ENCODE measurements around the gene CFAP251. TPM values are rescaled to one million over a fixed set of nuclear protein-coding genes. Genes with fewer than 3 reads are reported as not detected.

CFAP251 gene
- 0.85 to 1.7 TPM (median 0.95 TPM) in 5 replicates for total RNA-seq (2022; extraction: Qiagen RNA extraction; ENCODE audit: low read depth)

GRCh38 chr12:121917950-121918678 is at the start of gene CFAP251:
Gene CFAP251, plus strand, starts transcription at chr12:121918592. Its CDS starts 2,714 bp downstream, at chr12:121921306.

GRCh38 chr12:121888478-121889273 is 29.7 kb upstream of the CFAP251 start, which contains the start of gene PSMD9:
Gene PSMD9, plus strand, starts transcription at chr12:121888790. Its CDS starts 67 bp downstream, at chr12:121888857.

GRCh38 chr12:122021822-122022392 is 103.5 kb downstream of the CFAP251 start, which contains the start of gene BCL7A:
Gene BCL7A, plus strand, starts transcription at chr12:122021884. Its CDS starts 208 bp downstream, at chr12:122022092.

Other genes starting within 250 kb of the CFAP251 start
- 0.27 to 0.56 TPM (median 0.30 TPM) in 5 replicates for gene MORN3, start 248.9 kb upstream of the CFAP251 start, total RNA-seq (2022; extraction: Qiagen RNA extraction; ENCODE audit: low read depth)
- gene TMEM120B, start 205.8 kb upstream of the CFAP251 start, total RNA-seq (2022; extraction: Qiagen RNA extraction; ENCODE audit: low read depth), result 7.9 to 13.0 TPM (median 11.8 TPM) in 5 replicates
- gene RHOF, start 124.9 kb upstream of the CFAP251 start, total RNA-seq (2022; extraction: Qiagen RNA extraction; ENCODE audit: low read depth), result 163 to 224 TPM (median 192 TPM) in 5 replicates
- 11.4 to 15.8 TPM (median 14.5 TPM) in 5 replicates for gene SETD1B, start 114.6 kb upstream of the CFAP251 start, total RNA-seq (2022; extraction: Qiagen RNA extraction; ENCODE audit: low read depth)
- 1.1 to 2.0 TPM (median 1.6 TPM) in 5 replicates for gene HPD, start 59.7 kb upstream of the CFAP251 start, total RNA-seq (2022; extraction: Qiagen RNA extraction; ENCODE audit: low read depth)
- gene PSMD9, start 29.8 kb upstream of the CFAP251 start, total RNA-seq (2022; extraction: Qiagen RNA extraction; ENCODE audit: low read depth), result 120 to 168 TPM (median 124 TPM) in 5 replicates
- gene BCL7A, start 103.3 kb downstream of the CFAP251 start, total RNA-seq (2022; extraction: Qiagen RNA extraction; ENCODE audit: low read depth), result 9.3 to 13.5 TPM (median 12.8 TPM) in 5 replicates
- 22.7 to 34.2 TPM (median 27.3 TPM) in 5 replicates for gene MLXIP, start 160.2 kb downstream of the CFAP251 start, total RNA-seq (2022; extraction: Qiagen RNA extraction; ENCODE audit: low read depth)